ENCODE data around the gene KLK10. TPM values are rescaled to one million over a fixed set of nuclear protein-coding genes. Genes with fewer than 3 reads are reported as not detected.

KLK10 gene
- total and polyA plus RNA-seq, 2 experiments from 2014 or later = not detected

DNA sequence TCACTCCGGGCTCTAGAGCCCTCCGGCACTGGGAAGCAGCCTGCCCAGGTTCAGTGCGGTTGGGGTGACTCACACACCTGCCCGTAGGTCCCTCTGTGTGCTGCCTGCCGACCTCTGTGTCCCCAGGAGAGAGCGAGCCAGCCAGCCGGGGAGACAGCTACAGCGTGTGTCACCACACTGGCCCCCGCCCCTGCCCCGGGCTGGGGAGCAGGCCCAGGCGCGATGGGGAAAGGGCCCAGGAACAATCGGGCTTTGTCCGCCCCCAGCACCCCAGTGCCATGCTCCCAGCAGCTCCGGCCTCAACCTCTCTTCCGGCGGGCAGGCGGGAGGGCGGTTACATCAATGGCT is 50.1 kb downstream of the KLK10 start, which contains the start of gene KLK6:
TSS of gene KLK6 (minus strand) at position 179 of the 348 bp plus-strand sequence. CDS start 1,487 bp downstream, outside the sequence.
- Histone ChIP-seq H3K4me2 (ENCODE audit: unreplicated experiment) (no peak within 1 kb of the TSS), H3K79me2 (ENCODE audit: insufficient read depth) (no peaks in the 10 kb centered on the region), H4K20me1 (ENCODE audit: insufficient read depth) (no peaks in the 10 kb centered on the region), H3K9me3 (ENCODE audit: low read depth) (no peaks in the 10 kb centered on the region), H2AFZ (no peak within 1 kb of the TSS), H3K4me3 (no peak within 1 kb of the TSS), H3K27me3 (replicated peaks; ENCODE audit: insufficient read depth) (no peaks in the 10 kb centered on the region), H3K4me1 (ENCODE audit: insufficient read depth) (no peaks in the 10 kb centered on the region), H3F3A (ENCODE audit: insufficient read depth) (no peaks in the 10 kb centered on the region), H3K36me3 (ENCODE audit: low read depth) (no peaks in the 10 kb centered on the region), H3K27ac (no peak within 1 kb of the TSS), H3K9ac (no peak within 1 kb of the TSS), H3K9me2 (ENCODE audit: insufficient read depth) (no peaks in the 10 kb centered on the region)
- no peak for DNase-seq
- no peak for TF ChIP-seq EZH2phosphoT487 (IDR thresholded peaks at IDR 0.05; ENCODE audit: insufficient read depth, low read depth)
- no peak for TF ChIP-seq EZH2 (IDR thresholded peaks at IDR 0.05; ENCODE audit: insufficient read depth, poor library complexity, severe bottlenecking)
- in situ Hi-C loops (cut with MboI) = no loop called here
- 33 to 60% methylated on average over 11 to 12 of the region's 19 CpGs for WGBS, 2 experiments (ENCODE audit: low coverage in 1 of 2, low lambda C conversion rate in 2 of 2, missing lambda C conversion rate in 2 of 2)

DNA sequence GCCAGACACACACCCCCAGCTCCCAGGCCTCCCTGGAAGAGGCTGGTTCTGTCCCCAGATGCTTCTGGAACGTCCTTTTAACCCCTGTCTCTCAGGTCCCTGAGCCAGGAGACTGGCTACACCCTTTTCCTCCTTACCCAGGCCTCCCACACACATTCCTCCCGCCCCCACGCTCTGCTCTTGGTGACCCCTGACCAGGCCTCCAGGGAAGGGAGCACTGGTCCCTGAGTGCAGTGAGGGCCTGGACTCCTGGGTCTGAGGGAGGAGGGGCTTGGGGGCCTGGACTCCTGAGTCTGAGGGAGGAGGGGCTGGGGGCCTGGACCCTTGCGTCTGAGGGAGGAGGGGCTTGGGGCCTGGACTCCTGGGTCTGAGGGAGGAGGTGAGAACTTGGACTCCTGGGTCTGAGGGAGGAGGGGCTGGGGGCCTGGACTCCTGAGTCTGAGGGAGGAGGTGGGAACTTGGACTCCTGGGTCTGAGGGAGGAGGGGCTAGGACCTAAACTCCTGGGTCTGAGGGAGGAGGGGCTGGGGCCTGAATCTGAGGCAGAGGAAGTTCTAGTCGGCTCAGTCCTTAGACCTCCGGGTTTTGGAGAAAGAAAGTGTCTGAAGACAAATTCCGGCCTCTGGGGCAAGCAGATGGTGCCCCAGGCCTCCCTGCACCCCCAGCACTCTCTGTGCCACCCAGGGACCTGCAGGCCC is 50.6 kb downstream of the KLK10 start:
- no peaks in the 10 kb centered on the region for H3K27me3 ChIP-seq (replicated peaks; ENCODE audit: insufficient read depth)
- no peak overlapping the region for H3K27ac ChIP-seq
- H3K36me3 ChIP-seq (ENCODE audit: low read depth) = no peaks in the 10 kb centered on the region
- H3K4me3 ChIP-seq = no peak overlapping the region
- H3K9me2 ChIP-seq (ENCODE audit: insufficient read depth) = no peaks in the 10 kb centered on the region
- no peak for DNase-seq
- 11 to 16% methylated on average over 4 to 7 of the region's 7 CpGs for WGBS, 2 experiments (ENCODE audit: low coverage in 1 of 2, low lambda C conversion rate in 2 of 2, missing lambda C conversion rate in 2 of 2)
- H3K9me3 ChIP-seq (ENCODE audit: low read depth) = no peaks in the 10 kb centered on the region
- no peaks in the 10 kb centered on the region for H3K79me2 ChIP-seq (ENCODE audit: insufficient read depth)
- no peaks in the 10 kb centered on the region for H3K4me1 ChIP-seq (ENCODE audit: insufficient read depth)
- no peaks in the 10 kb centered on the region for H3F3A ChIP-seq (ENCODE audit: insufficient read depth)
- no peaks in the 10 kb centered on the region for H4K20me1 ChIP-seq (ENCODE audit: insufficient read depth)
- no peak overlapping the region for H2AFZ ChIP-seq
- TF ChIP-seq EZH2phosphoT487 (IDR thresholded peaks at IDR 0.05; ENCODE audit: insufficient read depth, low read depth) = no peak
- no peak for TF ChIP-seq EZH2 (IDR thresholded peaks at IDR 0.05; ENCODE audit: insufficient read depth, poor library complexity, severe bottlenecking)
- H3K4me2 ChIP-seq (ENCODE audit: unreplicated experiment) = no peak overlapping the region
- in situ Hi-C loops (cut with MboI) = no loop called here
- H3K9ac ChIP-seq = no peak overlapping the region

DNA sequence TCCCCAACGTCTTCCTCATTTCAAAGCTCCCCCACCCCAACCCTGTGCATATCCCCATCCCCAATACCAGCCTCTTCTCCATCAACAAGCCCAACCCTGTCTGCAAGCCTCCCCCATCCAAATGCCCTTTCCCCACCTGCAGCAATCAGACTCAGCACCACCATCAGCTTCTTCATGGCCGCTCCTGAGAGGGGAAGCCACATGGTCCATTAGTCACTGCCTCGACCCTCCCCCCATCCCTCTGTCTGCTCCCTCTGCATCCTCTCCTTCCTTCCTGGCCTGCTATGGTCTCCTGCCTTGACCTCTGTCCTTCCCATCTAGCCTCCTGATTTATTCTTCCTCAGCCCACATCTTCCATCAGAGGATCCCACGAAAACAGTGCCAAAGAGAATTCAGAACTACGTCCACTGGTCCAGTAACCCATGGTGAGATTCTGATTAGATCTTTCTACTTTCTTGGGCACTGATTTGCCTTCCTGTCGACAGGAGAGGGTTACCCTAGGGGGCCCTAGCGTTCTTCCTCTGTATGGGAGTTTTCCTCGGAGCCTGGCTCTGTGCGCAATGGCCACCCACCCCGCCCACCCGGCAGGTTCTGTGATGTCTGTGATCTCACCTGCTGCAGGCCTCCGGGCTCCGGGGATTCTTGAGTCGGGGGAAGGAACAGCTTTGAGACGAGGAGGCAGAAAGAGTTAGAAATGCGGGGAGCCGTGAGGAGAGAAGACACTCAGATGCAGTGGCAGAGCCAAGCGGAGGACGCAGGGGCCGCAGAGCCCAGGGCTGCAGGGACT is 51.4 kb downstream of the KLK10 start:
- Histone ChIP-seq H3F3A (ENCODE audit: insufficient read depth) (no peaks in the 10 kb centered on the region), H3K4me1 (ENCODE audit: insufficient read depth) (no peaks in the 10 kb centered on the region), H3K27me3 (replicated peaks; ENCODE audit: insufficient read depth) (no peaks in the 10 kb centered on the region), H3K4me2 (ENCODE audit: unreplicated experiment) (no peak overlapping the region), H3K9me2 (ENCODE audit: insufficient read depth) (no peaks in the 10 kb centered on the region), H3K36me3 (ENCODE audit: low read depth) (no peaks in the 10 kb centered on the region), H3K4me3 (no peak overlapping the region), H3K9ac (no peak overlapping the region), H3K27ac (no peak overlapping the region), H4K20me1 (ENCODE audit: insufficient read depth) (no peaks in the 10 kb centered on the region), H2AFZ (no peak overlapping the region), H3K79me2 (ENCODE audit: insufficient read depth) (no peaks in the 10 kb centered on the region), H3K9me3 (ENCODE audit: low read depth) (no peaks in the 10 kb centered on the region)
- in situ Hi-C loops (cut with MboI) = no loop called here
- 10 to 16% methylated on average over 19 to 20 of the region's 20 CpGs for WGBS, 2 experiments (ENCODE audit: low coverage in 1 of 2, low lambda C conversion rate in 2 of 2, missing lambda C conversion rate in 2 of 2)
- DNase-seq = no peak
- no peak for TF ChIP-seq EZH2 (IDR thresholded peaks at IDR 0.05; ENCODE audit: insufficient read depth, poor library complexity, severe bottlenecking)
- TF ChIP-seq EZH2phosphoT487 (IDR thresholded peaks at IDR 0.05; ENCODE audit: insufficient read depth, low read depth) = no peak

DNA sequence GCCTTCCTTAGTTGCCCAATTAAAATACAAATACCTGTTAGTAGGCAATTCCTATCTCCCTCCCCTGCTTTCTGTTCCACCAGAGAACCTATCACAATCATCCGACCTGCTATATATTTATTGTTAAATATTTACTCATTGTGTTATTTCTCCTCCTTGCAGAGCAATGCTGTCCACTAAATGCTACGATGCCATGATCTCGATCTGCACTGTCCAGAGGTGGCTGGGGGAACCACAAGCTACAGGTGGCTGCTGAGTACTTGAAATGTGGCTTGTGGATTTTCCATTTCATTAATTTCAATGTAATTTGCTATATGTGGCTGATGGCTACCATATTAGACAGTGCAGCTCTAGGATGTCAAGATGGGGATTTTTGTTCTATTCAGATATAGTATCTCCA is 55.2 kb downstream of the KLK10 start:
- Histone ChIP-seq H3K36me3 (ENCODE audit: low read depth) (no peaks in the 10 kb centered on the region), H3K4me2 (ENCODE audit: unreplicated experiment) (no peak overlapping the region), H3K4me3 (no peak overlapping the region), H3K27ac (no peak overlapping the region), H3K79me2 (ENCODE audit: insufficient read depth) (no peaks in the 10 kb centered on the region), H3K9me2 (ENCODE audit: insufficient read depth) (no peaks in the 10 kb centered on the region), H3K4me1 (ENCODE audit: insufficient read depth) (no peaks in the 10 kb centered on the region), H4K20me1 (ENCODE audit: insufficient read depth) (no peaks in the 10 kb centered on the region), H3K9me3 (ENCODE audit: low read depth) (no peaks in the 10 kb centered on the region), H2AFZ (no peak overlapping the region), H3K9ac (no peak overlapping the region), H3K27me3 (replicated peaks; ENCODE audit: insufficient read depth) (no peaks in the 10 kb centered on the region), H3F3A (ENCODE audit: insufficient read depth) (no peaks in the 10 kb centered on the region)
- DNase-seq = no peak
- 24 to 30% methylated on average over 3 of the region's 3 CpGs for WGBS, 2 experiments (ENCODE audit: low coverage in 1 of 2, low lambda C conversion rate in 2 of 2, missing lambda C conversion rate in 2 of 2)
- TF ChIP-seq EZH2 (IDR thresholded peaks at IDR 0.05; ENCODE audit: insufficient read depth, poor library complexity, severe bottlenecking) (no peak), EZH2phosphoT487 (IDR thresholded peaks at IDR 0.05; ENCODE audit: insufficient read depth, low read depth) (no peak)
- in situ Hi-C loops (cut with MboI) = no loop called here
